ENCODE data around the gene PTTG1IP.
"Not testable (repeated sequence)": the region's sequence is repeated elsewhere in the genome, so short reads cannot be mapped to it uniquely, and the experiment has no call there.

The PTTG1IP gene

DNA sequence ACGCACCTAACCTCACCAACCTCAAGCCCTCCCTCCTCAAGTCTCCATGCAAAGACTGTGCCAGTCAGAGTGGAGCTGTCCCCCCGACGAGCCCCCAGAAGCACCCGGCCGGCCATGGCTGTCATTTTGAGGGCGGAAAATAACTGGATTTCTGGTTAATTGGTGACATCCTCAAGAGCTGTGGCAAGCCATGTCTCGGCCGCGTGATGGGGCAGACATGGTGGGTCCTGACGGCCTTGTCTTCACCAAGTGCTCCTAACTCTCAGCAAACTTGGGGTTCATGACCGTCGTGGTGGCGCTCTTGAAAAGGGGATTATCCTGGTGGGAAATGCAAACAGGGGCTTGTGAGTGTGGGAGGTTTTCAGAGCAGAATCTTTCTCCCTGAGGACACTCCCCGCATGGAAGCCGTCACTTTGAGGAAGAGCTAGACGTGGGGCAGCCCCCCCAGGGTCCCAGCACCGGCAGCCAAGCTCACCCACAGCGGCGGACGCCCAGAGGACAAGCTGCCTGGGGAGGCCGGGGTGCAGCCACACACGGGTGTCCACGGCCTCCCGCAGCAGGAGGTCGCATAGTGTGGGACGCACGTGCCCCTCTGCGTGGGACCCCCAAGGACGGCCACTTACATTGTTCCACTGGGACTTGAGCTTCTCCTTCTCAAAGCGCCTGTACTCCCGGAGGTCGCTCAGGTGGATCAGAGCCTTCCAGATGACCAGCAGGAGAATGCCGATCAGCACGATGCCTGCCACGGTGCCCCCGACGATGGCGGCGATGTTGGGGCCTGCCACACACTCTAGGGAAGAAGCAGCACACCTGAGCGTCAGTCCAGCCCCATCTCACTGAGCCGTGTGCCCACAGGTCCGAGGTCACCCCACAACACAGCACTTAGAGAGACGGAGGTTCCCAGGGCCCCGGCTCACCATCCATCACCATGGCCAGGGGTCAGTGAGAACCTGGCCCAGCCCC lies 12.9 kb upstream of the PTTG1IP start:
- H3K4me3 ChIP-seq (ENCODE audit: low read depth, low read length) = no peak overlapping the region
- TF ChIP-seq, protein P1, sequence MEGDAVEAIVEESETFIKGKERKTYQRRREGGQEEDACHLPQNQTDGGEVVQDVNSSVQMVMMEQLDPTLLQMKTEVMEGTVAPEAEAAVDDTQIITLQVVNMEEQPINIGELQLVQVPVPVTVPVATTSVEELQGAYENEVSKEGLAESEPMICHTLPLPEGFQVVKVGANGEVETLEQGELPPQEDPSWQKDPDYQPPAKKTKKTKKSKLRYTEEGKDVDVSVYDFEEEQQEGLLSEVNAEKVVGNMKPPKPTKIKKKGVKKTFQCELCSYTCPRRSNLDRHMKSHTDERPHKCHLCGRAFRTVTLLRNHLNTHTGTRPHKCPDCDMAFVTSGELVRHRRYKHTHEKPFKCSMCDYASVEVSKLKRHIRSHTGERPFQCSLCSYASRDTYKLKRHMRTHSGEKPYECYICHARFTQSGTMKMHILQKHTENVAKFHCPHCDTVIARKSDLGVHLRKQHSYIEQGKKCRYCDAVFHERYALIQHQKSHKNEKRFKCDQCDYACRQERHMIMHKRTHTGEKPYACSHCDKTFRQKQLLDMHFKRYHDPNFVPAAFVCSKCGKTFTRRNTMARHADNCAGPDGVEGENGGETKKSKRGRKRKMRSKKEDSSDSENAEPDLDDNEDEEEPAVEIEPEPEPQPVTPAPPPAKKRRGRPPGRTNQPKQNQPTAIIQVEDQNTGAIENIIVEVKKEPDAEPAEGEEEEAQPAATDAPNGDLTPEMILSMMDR (IDR thresholded peaks at IDR 0.05; ENCODE audit: borderline replicate concordance, insufficient read depth, low read depth, low read length) = no peak

DNA sequence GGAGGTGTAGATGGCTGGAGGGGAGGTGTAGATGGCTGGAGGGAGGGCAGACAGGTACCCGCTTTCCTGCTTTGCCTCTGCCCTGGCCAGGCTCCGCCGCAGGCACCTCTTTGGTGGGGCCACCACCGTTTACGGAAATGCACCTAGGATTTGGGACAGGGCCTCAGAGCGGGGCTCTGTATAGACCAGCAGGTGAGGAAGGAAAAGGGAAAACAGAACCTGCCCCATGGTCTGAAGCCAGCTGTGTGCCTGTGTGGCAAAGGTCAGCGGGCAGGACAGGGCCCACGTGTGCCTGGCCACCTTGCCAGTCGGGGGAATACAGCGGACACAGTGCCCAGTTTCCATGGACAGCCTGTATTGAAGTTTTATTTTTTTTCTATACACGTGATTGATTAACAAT lies 12.1 kb upstream of the PTTG1IP start:
- TF ChIP-seq, protein P1 (IDR thresholded peaks at IDR 0.05; ENCODE audit: borderline replicate concordance, insufficient read depth, low read depth, low read length) = no peak
- H3K4me3 ChIP-seq (ENCODE audit: low read depth, low read length) = no peak overlapping the region

DNA sequence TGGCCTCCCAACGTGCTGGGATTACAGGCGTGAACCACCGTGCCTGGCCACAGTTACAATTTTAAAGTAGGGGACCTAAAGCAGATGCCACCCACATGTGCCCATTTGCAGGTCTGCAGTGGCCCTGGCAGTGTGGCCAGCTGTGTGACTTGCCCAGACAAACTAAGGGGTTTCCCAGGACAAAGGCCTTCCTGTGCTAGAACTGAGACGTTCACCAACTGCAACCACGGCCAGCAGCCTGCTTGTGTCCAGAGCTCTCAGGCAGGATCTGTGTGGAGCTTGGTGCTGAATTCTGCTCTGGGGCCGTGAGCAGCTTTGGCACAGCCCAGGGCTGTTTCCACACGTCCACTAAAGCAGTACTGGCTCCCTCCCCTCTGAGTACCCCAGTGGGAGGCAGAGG lies 10.6 kb upstream of the PTTG1IP start:
- no peak overlapping the region for H3K4me3 ChIP-seq (ENCODE audit: low read depth, low read length)
- TF ChIP-seq, protein P1 (IDR thresholded peaks at IDR 0.05; ENCODE audit: borderline replicate concordance, insufficient read depth, low read depth, low read length) = no peak

DNA sequence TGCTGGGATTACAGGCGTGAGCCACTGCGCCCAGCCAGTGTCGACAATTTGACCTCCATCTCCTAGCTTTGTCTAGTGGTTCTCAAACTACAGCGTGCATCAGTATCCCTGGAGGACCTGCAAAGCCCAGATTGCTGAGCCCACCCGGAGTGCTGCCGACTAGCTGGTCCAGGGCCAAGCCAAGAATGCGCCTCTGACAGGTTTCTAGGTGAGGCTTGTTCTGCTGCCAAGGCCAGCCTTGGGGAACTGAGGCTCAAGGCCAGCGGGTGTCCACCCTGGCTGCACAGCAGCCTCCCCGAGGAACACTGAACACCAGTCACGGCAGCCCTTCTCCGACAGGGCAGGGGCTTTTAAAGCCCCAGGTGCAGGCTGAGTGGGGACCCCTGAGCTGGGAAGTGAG lies 9.8 kb upstream of the PTTG1IP start:
- TF ChIP-seq, protein P1 (IDR thresholded peaks at IDR 0.05; ENCODE audit: borderline replicate concordance, insufficient read depth, low read depth, low read length) = no peak
- H3K4me3 ChIP-seq (ENCODE audit: low read depth, low read length) = no peak overlapping the region

DNA sequence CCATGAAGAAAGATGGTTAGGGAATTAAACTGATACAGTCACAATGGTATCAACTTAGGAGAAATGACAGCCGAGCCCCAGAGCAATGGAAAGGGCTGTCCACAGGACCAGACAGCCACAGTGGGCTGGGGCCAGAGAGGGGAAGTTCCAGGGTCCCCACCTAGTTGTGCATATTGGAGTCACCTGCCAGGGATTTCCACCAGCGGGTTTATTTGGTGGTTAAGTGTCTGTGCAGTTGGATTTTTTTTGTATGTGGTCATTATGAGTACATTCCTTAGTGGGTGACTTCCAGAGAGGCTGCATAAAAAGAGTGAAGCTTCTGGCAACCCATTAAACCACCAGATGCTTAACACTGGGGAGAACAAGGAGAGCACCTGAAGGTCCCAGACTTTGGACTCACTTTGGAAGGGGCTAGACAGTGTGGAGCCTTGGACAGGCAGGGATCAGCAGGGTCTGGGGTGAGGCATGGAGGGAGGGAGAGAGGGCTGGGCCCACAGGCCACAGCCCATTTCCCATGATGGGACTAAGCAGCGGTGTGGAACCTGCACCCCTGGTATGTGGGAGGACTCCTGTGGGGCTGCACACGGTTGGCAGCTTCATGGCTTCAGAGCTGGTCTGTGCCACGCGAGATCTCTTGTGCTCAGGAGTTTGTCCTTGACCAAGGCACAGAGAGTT lies 7.8 kb upstream of the PTTG1IP start:
- TF ChIP-seq, protein P1 (IDR thresholded peaks at IDR 0.05; ENCODE audit: borderline replicate concordance, insufficient read depth, low read depth, low read length) = no peak
- H3K4me3 ChIP-seq (ENCODE audit: low read depth, low read length) = no peak overlapping the region

DNA sequence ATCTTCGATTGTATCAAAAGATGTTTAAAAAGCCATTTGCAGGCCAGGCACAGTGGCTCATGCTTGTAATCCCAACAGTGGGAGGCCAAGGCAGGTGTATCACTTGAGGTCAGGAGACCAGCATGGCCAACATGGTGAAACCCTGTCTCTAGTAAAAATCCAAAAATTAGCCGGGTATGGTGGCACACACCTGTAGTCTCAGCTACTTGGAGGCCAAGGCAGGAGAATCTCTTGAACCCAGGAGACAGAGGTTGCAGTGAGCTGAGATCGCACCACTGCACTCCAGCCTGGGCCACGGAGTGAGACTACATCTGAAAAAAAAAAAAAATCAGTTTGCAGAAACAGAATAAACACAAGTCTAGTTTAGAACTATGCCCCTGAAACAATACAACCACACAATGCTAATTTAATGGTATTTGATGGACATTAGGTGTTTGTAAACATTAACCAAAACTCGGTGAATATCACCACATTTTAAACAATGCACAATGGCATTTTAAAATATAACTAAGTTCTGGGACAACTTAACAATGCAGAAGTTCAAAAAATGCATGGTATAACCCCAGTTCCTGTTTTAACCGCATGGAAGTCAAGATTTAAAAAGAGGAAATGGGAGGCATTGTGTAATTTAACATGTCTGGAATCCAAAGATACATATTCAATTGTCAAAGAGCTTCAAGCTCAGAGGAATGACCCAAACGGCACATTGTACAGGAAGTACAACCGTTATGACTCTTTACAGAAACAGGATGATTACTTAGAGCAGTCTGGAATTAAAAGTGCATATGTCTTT lies 7.1 kb upstream of the PTTG1IP start:
- no peak overlapping the region for H3K4me3 ChIP-seq (ENCODE audit: low read depth, low read length)
- TF ChIP-seq, protein P1 (IDR thresholded peaks at IDR 0.05; ENCODE audit: borderline replicate concordance, insufficient read depth, low read depth, low read length) = no peak

DNA sequence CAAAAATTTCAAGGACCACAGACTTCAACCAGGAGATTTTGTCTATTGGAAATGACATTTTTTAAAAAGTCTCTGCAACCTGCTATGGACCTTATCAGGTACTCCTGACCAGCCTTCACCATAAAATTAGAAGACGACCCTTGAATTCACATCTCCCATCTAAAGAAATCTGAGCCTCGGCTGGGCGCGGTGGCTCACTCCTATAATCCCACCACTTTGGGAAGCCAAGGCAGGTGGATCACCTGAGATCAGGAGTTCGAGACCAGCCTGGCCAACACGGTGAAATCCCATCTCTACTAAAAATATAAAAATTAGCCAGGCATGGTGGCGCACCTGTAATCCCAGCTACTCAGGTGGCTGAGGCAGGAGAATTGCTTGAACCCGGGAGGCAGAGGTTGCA lies 5.7 kb upstream of the PTTG1IP start:
- H3K4me3 ChIP-seq (ENCODE audit: low read depth, low read length) = not testable (repeated sequence)
